Smooth muscle cell of the pulmonary artery (primary cell): ENCODE data around the gene AASDHPPT. TPM values are rescaled to one million over a fixed set of nuclear protein-coding genes. Genes with fewer than 3 reads are reported as not detected.

Experiments
- total RNA-seq: library from RNA; depleted of rRNA; stranded (reverse); fragments of >200 nt; gene quantifications from 2 replicates; pipeline ENCODE4 v1.2.3, GENCODE V29; 2014

AASDHPPT gene, protein sequence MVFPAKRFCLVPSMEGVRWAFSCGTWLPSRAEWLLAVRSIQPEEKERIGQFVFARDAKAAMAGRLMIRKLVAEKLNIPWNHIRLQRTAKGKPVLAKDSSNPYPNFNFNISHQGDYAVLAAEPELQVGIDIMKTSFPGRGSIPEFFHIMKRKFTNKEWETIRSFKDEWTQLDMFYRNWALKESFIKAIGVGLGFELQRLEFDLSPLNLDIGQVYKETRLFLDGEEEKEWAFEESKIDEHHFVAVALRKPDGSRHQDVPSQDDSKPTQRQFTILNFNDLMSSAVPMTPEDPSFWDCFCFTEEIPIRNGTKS
- 39.7 and 40.5 TPM in 2 replicates for total RNA-seq

GRCh38 chr11:106077609-106078455, at the start of gene AASDHPPT:
AASDHPPT (plus strand) TSS chr11:106077662; CDS start chr11:106077711, 49 bp downstream.

GRCh38 chr11:106076919-106077608, 398 bp upstream of the AASDHPPT start, which contains the start of gene KBTBD3:
KBTBD3 (minus strand) TSS chr11:106077347; CDS start chr11:106059097, 18,250 bp downstream.

Other genes with a start within 250 kb of the AASDHPPT start
- 29.1 and 33.6 TPM in 2 replicates for gene MSANTD4, start 55.4 kb upstream of the AASDHPPT start, total RNA-seq
- gene KBTBD3, start 315 bp upstream of the AASDHPPT start, total RNA-seq, result 3.9 and 6.9 TPM in 2 replicates